ENCODE results near the gene NLRC5.

The NLRC5 gene

DNA sequence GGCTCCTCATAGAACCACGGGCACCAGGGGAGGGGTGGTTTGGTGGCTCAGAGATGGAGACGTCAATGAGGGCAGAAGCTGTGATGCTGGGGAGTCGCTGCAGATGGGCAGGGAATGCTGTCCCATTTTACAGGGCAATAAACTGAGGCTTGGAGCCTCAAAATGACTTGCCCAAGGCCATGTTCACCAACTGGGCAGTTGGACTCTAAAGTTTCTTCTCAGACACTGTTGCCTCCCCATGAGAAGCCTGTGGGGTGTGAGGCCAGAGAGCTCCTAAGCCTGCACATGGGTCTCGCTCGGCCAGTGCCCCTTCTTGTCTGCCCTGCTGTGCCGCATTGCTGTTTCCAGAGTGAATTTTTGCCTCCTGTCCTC lies 141.6 kb downstream of the NLRC5 start:
- no peak for DNase-seq

GRCh38 chr16:57131351-57131970 lies 142.1 kb downstream of the NLRC5 start:
- peak; percentile 33 for DNase-seq

GRCh38 chr16:57132470-57132869 lies 143.1 kb downstream of the NLRC5 start:
- DNase-seq, result no peak

GRCh38 chr16:57133031-57133430 lies 143.7 kb downstream of the NLRC5 start:
- no peak for DNase-seq

Measured in CD4-positive, alpha-beta T cell treated with Interleukin-15 for 1 hour (primary cell).